ENCODE measurements around the gene SYNDIG1. TPM values are rescaled to one million over a fixed set of nuclear protein-coding genes. Genes with fewer than 3 reads are reported as not detected.

Gene SYNDIG1
- total and polyA plus RNA-seq, 9 of the 15 experiments (the other 6 are each of a cell fraction or from before 2014, with no cell fraction given), result not detected

DNA sequence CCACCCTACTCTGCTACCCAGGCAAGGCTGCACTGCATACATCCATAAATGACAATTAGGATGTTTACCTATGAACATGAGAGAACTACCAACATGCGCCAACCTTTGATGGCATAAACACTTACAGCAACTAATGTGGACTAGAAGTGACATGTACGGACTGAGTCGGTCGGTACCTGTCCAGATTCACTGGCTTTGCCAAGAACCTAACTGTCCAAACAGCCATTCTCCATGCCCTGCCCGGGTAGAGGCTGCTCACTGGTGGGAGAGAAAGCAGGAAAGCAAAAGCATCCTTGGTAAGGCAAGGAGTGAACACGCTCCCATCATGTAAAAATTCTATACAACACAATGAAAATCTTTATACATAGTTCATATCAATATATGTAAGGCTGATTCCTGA lies 30.0 kb downstream of the SYNDIG1 start (continued):
- TF ChIP-seq, protein P1, sequence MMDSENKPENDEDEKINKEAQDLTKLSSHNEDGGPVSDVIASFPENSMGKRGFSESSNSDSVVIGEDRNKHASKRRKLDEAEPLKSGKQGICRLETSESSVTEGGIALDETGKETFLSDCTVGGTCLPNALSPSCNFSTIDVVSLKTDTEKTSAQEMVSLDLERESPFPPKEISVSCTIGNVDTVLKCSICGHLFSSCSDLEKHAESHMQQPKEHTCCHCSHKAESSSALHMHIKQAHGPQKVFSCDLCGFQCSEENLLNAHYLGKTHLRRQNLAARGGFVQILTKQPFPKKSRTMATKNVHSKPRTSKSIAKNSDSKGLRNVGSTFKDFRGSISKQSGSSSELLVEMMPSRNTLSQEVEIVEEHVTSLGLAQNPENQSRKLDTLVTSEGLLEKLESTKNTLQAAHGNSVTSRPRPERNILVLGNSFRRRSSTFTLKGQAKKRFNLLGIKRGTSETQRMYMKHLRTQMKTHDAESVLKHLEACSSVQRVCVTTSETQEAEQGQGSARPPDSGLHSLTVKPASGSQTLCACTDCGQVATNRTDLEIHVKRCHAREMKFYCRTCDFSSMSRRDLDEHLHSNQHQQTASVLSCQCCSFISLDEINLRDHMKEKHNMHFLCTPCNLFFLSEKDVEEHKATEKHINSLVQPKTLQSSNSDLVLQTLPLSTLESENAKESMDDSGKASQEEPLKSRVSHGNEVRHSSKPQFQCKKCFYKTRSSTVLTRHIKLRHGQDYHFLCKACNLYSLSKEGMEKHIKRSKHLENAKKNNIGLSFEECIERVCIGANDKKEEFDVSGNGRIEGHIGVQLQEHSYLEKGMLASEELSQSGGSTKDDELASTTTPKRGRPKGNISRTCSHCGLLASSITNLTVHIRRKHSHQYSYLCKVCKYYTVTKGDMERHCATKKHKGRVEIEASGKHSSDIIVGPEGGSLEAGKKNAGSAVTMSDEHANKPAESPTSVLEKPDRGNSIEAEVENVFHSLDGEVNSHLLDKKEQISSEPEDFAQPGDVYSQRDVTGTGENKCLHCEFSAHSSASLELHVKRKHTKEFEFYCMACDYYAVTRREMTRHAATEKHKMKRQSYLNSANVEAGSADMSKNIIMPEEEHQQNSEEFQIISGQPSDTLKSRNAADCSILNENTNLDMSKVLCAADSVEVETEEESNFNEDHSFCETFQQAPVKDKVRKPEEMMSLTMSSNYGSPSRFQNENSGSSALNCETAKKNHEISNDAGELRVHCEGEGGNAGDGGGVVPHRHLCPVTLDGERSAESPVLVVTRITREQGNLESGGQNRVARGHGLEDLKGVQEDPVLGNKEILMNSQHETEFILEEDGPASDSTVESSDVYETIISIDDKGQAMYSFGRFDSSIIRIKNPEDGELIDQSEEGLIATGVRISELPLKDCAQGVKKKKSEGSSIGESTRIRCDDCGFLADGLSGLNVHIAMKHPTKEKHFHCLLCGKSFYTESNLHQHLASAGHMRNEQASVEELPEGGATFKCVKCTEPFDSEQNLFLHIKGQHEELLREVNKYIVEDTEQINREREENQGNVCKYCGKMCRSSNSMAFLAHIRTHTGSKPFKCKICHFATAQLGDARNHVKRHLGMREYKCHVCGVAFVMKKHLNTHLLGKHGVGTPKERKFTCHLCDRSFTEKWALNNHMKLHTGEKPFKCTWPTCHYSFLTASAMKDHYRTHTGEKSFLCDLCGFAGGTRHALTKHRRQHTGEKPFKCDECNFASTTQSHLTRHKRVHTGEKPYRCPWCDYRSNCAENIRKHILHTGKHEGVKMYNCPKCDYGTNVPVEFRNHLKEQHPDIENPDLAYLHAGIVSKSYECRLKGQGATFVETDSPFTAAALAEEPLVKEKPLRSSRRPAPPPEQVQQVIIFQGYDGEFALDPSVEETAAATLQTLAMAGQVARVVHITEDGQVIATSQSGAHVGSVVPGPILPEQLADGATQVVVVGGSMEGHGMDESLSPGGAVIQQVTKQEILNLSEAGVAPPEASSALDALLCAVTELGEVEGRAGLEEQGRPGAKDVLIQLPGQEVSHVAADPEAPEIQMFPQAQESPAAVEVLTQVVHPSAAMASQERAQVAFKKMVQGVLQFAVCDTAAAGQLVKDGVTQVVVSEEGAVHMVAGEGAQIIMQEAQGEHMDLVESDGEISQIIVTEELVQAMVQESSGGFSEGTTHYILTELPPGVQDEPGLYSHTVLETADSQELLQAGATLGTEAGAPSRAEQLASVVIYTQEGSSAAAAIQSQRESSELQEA (IDR thresholded peaks at IDR 0.05; ENCODE audit: low read depth), result no peak
- no peak for TF ChIP-seq GABPA (tag; conservative IDR thresholded peaks at IDR 0.05; ENCODE audit: low read depth)
- TF ChIP-seq ZFX (CRISPR knock-in tag; IDR thresholded peaks at IDR 0.05), result no peak
- no peak for TF ChIP-seq KDM2B (CRISPR knock-in tag; IDR thresholded peaks at IDR 0.05)
- no peak for TF ChIP-seq ZNF23 (CRISPR knock-in tag; IDR thresholded peaks at IDR 0.05)
